ENCODE measurements around the gene CHERP.

CHERP gene

DNA sequence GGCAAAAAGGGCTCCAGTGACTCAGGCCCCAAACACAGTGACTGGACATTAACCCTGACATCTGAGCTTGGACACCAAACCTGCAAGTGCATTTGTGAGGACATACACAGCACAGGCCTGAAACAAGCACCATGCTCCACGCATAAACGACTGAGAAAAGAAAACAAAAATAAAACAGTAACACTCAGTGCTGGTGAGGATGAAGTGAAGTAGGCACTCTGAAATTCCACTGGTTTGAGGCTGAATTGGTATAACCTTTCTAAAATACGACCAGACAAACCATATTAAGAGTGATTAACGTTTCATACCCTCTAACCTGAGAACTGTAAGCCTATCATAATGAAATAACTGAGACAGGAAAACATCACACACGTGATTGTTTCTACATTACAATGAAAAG, 24.5 kb upstream of the CHERP start:
- Mint-ChIP-seq H3K4me1 (peaks cover 21% of the 10 kb centered on the region), H3K36me3 (ENCODE audit: low read depth) (peaks cover 38% of the 10 kb centered on the region), H3K4me3 (no peak overlapping the region), H3K9me3 (no peaks in the 10 kb centered on the region), H3K27me3 (ENCODE audit: low read depth, poor library complexity) (no peaks in the 10 kb centered on the region), H3K27ac (no peak overlapping the region)
- DNase-seq: no peak
- TF ChIP-seq, protein P1, sequence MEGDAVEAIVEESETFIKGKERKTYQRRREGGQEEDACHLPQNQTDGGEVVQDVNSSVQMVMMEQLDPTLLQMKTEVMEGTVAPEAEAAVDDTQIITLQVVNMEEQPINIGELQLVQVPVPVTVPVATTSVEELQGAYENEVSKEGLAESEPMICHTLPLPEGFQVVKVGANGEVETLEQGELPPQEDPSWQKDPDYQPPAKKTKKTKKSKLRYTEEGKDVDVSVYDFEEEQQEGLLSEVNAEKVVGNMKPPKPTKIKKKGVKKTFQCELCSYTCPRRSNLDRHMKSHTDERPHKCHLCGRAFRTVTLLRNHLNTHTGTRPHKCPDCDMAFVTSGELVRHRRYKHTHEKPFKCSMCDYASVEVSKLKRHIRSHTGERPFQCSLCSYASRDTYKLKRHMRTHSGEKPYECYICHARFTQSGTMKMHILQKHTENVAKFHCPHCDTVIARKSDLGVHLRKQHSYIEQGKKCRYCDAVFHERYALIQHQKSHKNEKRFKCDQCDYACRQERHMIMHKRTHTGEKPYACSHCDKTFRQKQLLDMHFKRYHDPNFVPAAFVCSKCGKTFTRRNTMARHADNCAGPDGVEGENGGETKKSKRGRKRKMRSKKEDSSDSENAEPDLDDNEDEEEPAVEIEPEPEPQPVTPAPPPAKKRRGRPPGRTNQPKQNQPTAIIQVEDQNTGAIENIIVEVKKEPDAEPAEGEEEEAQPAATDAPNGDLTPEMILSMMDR (IDR thresholded peaks at IDR 0.05): no peak

DNA sequence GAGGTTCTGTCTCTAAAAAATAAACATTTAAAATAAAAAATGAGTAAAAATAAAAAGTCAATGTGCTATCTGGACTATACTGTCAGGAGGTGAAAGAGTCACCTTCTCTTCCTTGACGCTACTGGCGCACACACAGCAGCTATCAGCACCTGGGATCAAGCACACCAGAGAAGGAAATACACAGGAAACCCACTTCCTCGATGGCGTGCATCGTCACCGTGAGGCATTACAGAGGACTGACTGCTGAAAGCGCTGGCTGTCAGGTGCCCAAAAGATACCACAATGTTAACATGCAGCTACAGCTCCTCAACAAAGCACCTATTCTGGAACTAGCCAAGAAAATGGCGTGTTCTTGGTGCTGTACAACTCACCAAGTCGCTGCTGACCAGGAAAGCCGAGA, 23.9 kb upstream of the CHERP start:
- no peaks in the 10 kb centered on the region for H3K27me3 Mint-ChIP-seq (ENCODE audit: low read depth, poor library complexity)
- no peak overlapping the region for H3K27ac Mint-ChIP-seq
- no peaks in the 10 kb centered on the region for H3K9me3 Mint-ChIP-seq
- peaks cover 43% of the 10 kb centered on the region for H3K36me3 Mint-ChIP-seq (ENCODE audit: low read depth)
- DNase-seq: no peak
- H3K4me1 Mint-ChIP-seq: peaks cover 16% of the 10 kb centered on the region
- no peak overlapping the region for H3K4me3 Mint-ChIP-seq
- TF ChIP-seq, protein P1 (IDR thresholded peaks at IDR 0.05): no peak

DNA sequence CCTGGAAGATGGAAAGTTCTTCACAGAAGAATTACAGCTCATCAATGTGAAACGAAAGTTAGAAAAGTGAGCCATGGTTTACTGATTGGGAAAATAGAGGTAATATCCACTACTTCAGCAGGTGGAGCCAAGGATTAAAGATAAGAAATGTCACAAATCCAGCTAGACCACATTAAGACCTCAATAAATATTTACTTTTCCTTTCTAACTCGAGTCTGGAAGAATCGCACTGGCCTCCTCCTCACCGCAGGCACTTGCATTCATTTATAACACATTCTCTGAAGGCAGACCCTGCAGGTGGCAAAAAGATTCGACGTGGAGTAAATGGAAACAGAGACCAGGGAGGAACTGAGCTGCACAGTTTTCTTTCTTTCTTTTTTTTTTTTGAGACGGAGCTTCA, 22.6 kb upstream of the CHERP start:
- Mint-ChIP-seq H3K4me3 (no peak overlapping the region), H3K36me3 (ENCODE audit: low read depth) (peaks cover 50% of the 10 kb centered on the region), H3K9me3 (no peaks in the 10 kb centered on the region), H3K27ac (no peak overlapping the region), H3K27me3 (ENCODE audit: low read depth, poor library complexity) (no peaks in the 10 kb centered on the region), H3K4me1 (peaks cover 5% of the 10 kb centered on the region)
- TF ChIP-seq, protein P1 (IDR thresholded peaks at IDR 0.05): no peak
- DNase-seq: no peak

DNA sequence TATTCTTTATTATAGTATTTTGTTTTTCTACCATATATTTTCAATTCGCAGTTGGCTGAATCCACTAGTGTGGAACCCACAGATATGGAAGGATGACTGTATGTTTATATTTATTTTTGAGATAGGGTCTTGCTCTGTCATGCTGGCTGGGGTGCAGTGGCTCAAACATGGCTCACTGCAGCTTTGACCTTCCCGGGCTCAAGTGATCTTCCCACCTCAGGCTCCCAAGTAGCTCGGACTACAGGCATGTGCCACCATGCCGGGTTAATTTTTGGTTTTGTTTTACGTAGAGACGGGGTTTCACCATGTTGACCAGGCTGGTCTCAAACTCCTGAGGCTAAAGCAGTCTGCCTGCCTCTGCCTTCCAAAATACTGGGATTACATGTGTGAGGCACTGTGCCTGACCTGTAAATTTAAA, 20.4 kb upstream of the CHERP start:
- no peaks in the 10 kb centered on the region for H3K9me3 Mint-ChIP-seq

DNA sequence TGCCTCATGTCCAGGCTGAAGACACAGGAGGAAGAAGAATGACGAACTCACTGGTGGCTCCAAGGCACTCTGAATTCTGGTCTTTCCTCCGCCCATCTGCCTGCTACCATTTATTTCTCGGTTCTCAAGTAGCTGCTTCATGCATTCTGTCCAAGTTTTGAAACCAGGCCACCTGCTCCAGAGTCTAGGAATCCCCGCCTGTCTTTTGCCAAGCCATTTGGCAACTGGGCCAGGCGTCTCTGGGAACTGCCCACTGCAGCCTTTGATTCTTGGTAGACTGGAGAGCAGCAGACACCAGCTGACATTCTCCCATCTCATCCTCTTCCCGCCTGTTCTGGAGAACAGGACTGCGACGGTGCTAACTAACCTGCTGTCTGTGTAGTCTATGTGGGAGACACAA, 19.1 kb upstream of the CHERP start:
- no peaks in the 10 kb centered on the region for H3K27me3 Mint-ChIP-seq (ENCODE audit: low read depth, poor library complexity)
- H3K4me1 Mint-ChIP-seq: no peaks in the 10 kb centered on the region
- DNase-seq: no peak
- TF ChIP-seq, protein P1 (IDR thresholded peaks at IDR 0.05): no peak
- H3K27ac Mint-ChIP-seq: peak overlapping the region; percentile 22
- no peaks in the 10 kb centered on the region for H3K9me3 Mint-ChIP-seq
- H3K4me3 Mint-ChIP-seq: no peak overlapping the region
- peaks cover 57% of the 10 kb centered on the region for H3K36me3 Mint-ChIP-seq (ENCODE audit: low read depth)

More for the DNA sequence above, 20.4 kb upstream of the CHERP start:
- TF ChIP-seq, protein P1 (IDR thresholded peaks at IDR 0.05): no peak
- Mint-ChIP-seq H3K36me3 (ENCODE audit: low read depth) (peaks cover 58% of the 10 kb centered on the region), H3K4me3 (no peak overlapping the region), H3K27ac (no peak overlapping the region), H3K4me1 (no peaks in the 10 kb centered on the region), H3K27me3 (ENCODE audit: low read depth, poor library complexity) (no peaks in the 10 kb centered on the region)
- no peak for DNase-seq

DNA sequence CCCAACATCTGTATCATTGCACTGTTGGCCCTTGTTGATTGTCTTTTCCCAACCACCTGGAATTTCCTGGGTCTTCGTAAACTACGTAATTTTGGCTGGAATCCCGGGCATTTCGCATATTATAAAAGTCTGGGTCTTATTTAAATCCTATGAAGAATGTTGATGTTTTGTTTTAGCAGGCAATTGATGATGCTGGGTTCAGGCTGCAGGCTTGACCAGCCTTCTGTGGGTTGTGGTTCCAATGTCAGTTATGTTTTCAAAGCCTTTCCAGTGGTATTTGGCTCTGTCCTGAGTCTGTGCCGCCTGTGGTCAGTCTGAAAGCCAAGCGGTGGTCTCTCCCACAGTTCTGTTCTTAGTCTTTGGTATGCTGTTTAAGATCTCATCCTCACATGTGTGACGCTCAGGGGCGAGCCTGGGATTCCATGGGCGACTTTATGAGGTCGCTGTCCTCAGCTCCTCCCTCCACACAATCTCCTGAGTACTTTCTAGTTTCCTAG, 17.6 kb upstream of the CHERP start:
- H3K36me3 Mint-ChIP-seq (ENCODE audit: low read depth): peaks cover 52% of the 10 kb centered on the region
- no peak overlapping the region for H3K4me3 Mint-ChIP-seq
- no peaks in the 10 kb centered on the region for H3K4me1 Mint-ChIP-seq
- H3K27me3 Mint-ChIP-seq (ENCODE audit: low read depth, poor library complexity): no peaks in the 10 kb centered on the region
- no peak overlapping the region for H3K27ac Mint-ChIP-seq
- TF ChIP-seq, protein P1 (IDR thresholded peaks at IDR 0.05): no peak
- no peaks in the 10 kb centered on the region for H3K9me3 Mint-ChIP-seq
- no peak for DNase-seq

Measured in nephron progenitor cell (in vitro differentiated cells).